NCI-H2227 (cell line): Measurements from ENCODE around the gene MTR.

ENCODE experiments used
- DNase-seq: peaks from one replicate; lab custom pipeline; 2025; ENCODE audit not compliant: unreplicated experiment; lab: John Stamatoyannopoulos, UW

MTR gene

DNA sequence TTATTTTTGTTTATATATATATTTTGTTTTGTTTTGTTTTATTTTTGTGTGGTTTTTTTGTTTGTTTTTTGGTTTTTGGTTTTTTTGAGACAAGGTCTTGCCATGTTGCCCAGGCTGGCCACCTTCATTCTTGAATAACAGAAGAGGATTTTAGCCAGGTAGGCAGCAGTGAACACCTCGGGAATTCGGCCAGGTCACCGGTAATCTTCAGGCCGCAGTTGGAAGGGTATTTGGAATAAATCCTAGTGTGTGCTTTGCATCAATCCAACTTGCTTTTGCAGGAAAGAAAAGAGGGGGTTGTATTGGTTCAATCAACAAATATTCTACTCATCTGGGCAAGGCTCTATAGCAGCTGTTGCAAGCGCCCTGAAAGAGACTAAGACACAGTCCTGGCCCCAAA, 155.3 kb downstream of the MTR start:
- DNase-seq, result no peak

DNA sequence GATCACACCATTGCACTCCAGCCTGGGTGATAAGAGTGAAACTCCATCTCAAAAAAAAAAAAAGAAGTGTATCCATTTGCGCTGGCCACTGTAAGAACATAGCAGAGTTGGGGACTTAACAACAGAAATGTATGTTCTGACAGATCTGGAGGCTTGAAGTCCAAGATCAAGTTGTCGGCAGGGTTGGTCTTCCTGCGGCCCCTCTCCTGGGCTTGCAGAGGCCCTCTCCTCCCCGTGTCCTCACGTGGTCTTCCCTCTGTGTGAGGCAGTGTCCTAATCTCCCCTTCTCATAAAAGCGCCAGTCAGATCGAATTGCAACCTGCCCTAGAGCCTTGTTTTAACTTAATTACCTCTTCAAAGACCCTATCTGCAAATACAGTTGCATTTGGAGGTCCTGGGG, 156.6 kb downstream of the MTR start:
- DNase-seq, result no peak

GRCh38 chr1:236952246-236953003, 157.3 kb downstream of the MTR start:
- DNase-seq, result no peak

GRCh38 chr1:236953151-236953700, 158.1 kb downstream of the MTR start:
- DNase-seq, result no peak
